HG02885 (cell line): ENCODE data around the gene LSM4.
A peak's percentile ranks its signal among the peaks of the same experiment; 100 is the strongest.

Source experiments
- ATAC-seq: cut with Tn5 transposase; IDR thresholded peaks from one replicate; pipeline ENCODE4 v1.9.1; 2021; ENCODE audit warnings: mild to moderate bottlenecking; ENCODE audit not compliant: unreplicated experiment, poor library complexity

LSM4 gene

DNA sequence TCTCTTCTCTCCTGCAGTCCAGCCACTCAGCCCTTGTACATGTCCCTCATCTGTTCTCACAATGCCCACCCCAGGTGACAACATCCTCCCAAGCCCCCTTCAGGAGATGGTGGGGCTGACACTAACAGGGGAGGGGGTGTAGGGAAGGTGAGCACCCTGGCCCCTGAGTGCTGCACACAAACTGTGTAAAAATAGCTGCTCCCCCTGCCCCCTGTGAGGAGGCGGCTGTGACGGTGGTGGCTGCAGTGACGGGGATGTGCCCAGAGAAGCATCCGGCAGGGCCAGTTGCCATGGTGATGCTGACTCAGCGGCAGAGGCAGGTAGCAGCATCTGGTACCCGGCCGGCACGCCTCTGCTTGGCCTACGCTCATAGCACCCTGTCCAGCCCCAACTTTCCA lies 28.4 kb downstream of the LSM4 start:
- ATAC-seq, result no peak

DNA sequence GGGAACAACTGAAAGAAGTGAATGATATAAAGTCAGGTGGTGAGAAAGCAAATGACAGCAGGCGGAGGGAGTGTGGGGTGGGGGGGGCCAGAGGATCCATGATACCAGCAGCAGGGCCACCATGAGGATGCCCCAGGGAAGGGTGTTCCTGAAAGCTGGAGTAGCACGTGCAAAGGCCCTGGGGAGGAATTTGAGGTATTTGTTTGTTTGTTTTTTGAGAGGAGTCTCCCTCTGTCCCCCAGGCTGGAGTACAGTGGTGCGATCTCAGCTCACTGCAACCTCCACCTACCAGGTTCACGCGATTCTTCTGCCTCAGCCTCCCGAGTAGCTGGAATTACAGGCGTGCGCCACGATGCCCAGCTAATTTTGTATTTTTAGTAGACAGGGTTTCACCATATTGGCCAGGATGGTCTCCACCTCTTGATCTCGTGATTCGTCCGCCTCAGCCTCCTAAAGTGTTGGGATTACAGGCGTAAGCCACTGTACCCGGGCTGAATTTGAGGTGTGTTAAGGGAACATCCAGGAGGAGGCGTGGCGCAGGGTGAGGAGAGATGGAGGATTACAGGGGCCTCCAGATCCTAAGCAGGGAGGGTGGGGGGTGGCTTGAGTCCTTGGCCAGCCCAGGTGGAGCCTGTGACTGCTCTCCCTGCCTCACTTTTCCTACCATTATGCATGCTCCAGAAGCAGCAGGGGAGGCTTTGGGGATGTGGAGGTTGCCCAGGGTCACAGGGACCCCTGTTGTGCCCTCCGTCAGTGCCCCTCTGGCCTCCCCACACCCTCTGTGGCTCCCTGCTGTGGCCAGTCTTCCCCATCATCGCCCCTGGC lies 29.0 kb downstream of the LSM4 start:
- no peak for ATAC-seq

DNA sequence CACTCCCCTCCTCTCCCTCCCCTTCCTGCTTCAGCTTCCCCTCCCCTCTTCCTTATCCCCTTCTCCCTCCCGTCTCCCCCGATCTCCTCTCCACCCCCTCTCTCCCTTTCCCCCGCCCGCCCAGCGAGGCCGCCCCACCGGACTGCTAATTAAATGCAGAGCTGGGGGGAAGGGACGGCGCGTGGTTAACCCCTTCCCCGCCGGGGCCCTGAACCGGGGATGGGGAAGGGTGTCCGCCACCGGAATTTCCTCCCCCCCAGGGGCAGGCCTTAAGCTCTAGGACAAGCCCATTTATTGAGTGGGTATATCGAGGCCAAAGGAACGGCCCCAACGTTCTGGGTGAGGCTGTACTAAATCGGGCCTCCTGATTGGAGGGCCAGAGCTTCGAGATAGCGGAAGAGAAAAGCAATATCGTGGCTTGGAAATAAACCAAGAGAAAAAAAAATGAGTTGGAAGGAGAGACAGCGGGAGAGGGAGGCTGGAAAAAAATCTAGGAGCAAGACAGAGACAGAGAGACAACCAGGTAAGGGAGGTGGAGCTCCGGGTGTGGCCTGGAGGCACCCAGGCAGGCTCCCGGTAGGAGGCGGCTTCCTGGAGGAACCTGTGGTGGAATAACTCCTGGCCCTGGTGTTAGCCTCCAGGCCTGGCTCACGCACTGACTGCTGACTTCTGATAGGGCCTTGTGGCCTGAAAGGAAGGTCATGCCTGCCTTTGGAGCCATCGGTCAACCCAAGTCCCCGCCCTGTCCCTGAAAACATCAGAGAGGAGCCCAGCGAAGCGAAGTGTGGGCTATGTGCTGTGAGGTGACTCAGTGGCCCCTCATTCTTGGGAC lies 29.9 kb downstream of the LSM4 start:
- no peak for ATAC-seq

DNA sequence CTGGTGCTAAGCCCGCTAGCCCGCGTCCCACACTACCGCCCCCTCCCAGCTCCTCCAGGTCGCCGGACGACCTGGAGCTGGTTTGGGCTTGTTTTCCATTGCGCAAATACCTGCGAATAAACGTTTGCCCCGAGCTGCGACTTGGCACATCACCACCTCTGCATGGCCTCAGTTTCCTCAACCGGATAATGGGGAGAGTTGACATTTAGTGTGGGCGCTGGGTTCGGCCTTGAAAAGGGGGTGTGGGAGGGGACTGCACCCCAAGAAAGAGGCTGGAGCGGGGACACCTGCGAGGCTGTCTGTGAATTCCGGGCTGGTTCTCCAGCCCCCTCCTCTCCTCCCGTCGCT lies 30.4 kb downstream of the LSM4 start:
- no peak for ATAC-seq

DNA sequence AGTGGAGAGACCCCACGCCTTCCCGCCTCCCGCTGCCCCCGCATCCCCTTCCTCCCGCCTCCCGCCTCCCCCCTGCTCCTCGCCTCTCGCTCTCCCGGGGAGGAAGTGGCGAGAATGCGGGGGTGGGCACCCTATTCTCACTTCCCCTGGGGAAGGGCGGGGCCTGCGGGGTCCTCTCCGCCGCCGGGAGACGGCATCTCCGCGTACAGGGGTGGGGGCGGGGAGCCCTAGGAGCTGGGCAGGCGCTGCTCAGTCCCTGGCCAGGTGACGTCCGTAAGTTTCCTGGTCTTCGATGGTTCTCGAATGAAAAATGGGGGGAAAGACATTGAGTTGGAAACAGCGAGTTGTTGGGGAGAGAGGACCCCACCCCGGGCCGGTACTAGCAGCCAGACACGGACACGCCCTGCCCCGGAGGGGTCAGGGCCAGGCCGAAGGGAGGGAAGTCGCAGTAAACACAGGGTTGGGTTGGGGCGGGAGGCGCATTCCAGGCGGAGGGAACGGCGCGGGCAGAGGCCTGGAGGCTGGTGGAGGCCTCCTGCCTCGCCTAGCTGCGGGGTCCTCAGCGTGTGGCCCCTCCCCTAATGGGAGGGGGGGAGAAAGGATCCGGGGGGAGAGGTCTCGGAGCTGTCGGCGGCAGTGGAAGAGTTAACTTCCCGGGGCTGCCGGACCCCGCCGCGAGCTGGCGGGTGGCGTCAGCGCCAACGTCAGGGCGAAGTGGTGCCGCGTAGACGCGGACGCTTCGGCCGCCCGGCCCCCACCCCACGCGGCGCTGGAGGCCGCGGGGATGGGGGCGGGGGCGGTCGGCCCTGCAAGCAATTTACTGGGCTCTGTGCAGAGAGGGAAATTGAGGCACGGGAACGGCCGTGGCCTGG lies 31.1 kb downstream of the LSM4 start:
- ATAC-seq, result peak; percentile 64

DNA sequence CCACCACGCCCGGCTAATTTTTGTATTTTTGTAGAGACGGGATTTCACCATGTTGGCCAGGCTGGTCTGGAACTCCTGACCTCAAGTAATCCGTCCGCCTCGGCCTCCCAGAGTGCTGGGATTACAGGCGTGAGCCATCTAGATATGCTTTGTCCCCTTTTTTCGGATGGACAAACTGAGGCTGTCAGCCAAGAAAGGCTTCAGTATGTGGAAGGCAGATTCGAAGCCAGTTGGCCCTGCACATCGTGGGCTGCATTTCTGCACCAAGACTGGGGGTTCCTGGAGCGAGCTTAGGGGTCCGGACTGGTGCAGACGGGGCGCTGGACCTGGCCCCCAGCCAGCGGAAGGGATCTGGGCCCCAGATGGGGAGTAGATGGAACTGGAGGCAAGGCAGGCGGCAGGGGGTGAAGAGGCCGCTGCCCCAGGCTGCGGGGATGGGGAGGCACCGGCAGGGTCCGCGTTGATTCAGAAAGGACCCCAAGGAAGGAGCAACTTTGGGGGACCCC lies 31.8 kb downstream of the LSM4 start:
- peak; percentile 12 for ATAC-seq

DNA sequence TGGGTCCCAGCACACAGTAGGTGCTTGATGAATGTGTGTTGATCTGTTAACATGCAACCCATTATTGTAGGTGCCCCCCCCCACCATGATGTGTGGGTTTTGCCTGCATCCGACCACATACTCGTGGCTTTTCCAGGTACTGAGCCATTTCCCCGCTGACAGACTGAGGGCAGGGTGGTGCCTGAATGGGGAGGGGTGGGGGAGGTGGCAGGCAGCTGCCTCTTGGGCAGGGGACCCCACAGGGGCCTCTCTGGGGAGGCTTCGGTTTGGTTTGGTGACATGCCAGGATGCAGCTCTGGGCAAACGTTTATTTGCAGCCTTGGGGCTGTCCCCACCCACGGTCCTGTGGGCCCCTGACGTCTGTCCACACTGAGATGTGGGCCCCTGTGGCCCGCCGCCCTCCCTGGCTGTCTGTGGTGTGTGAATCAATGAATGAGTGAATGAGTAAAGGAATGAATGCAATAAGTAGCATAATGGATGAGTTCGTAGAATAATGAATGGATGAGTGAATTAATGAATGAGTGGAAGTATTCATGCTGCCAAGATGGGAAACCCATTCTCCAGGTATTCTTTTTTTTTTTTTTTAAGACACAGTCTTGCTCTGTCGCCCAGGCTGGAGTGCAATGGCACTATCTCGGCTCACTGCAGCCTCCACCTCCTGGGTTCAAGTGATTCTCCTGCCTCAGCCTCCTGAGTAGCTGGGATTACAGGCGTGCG lies 32.4 kb downstream of the LSM4 start:
- peak; percentile 45 for ATAC-seq

DNA sequence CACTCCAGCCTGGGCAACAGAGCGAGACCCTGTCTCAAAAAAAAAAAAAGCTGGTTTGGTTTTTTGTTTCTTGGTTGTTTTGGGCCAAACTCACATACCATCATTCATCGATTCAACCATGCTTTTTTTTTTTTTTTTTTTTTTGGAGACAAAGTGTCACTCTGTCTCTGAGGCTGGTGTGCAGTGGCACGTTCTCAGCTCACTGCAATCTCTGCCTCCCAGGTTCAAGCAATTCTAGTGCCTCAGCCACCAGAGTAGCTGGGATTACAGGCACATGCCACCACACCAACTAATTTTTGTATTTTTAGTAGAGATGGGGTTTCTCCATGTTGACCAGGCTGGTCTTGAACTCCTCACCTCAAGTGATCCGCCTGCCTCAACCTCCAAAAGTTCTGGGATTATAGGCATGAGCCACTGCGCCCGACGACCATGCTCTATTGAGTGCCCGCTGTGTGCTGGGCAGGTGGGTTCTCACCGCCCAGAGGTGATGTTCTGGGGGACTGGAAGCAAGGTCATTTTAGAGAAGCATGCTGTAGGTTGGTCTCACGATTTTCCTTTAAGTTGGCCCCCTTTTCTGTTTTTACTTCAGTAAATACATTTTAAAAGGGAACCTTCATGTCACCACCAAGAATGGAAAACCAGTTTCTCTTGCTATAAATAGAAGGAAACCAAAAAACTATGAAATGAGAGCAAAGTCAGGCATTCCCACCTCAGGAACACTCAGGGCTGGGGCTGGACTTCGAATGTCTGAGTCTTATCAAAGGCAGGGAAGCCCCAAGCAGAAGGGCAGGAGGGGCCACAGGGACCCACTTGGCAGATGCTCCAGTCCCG lies 33.2 kb downstream of the LSM4 start:
- ATAC-seq, result no peak

DNA sequence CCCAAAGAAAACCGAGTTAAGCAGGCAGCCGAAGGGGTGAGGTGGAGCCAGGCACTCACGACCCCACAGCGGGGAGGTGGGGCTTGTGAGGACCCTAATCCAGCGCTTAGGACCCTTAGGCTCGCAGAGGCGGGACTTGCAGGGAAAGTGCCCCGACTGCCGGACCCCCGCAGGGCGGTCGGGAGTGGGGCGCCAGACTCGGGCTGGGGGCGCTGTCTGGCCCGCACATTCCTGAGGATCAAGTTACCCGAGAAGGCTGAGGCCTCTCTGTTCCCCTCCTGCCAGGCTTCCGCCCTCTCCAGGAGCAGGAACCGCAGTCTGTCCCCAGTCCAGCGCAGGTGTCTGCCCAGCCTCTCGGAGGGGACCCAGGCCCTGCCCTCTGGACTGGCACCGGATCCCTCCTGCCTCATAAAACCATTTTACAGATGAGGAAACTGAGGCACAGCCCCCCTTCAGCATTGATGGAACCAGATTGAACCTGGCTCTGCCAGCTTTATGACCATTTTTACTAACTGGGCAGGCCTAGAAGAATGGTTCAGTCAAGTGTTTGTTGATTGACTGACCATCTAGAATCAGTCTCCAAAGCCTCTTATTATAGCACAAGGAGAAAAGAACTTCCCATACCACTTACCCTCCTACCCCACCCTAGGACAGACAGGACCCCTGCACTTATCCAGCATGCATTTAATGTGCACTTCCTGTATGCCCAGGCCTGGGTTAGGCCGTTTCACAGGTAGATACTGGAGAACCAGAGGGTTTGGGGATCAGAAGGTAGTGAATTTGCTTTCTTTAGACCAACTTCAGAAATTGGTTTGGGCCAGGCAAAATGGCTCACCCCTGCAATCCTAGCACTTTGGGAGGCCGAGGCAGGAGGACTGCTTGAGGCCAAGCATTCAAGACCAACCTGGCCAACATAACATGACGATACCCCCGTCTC lies 34.8 kb downstream of the LSM4 start:
- no peak for ATAC-seq

DNA sequence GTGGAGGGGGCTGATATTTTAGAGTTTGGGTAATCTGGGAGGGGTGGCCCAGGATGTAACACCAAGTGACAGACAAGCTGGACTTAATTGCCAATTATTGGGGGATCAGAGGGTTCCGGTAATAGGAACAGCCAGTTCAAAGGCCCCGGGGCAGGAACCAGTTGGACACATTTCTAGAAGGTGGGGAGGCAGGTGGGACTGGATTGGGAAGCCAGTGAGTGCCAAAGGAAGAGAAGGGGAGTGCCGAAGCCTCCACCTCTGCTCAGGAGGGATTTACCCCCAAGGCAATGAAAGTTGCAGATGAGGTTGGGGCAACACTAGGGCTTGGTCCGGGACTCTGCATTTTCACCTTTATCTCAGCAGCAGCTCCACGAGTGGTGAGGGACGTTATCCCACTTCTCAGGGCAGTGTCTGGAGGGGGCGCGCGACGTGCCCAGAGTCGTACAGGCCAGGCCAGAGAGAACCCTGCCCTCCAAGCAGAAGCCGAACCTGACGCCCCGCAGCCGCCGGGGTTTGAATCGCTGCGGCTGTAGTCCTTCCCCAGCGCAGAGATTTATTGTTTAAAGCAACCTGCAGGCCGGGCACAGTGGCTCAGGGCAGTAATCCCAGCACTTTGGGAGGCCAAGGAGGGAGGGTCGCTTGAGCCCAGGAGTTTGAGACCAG lies 35.8 kb downstream of the LSM4 start:
- no peak for ATAC-seq

DNA sequence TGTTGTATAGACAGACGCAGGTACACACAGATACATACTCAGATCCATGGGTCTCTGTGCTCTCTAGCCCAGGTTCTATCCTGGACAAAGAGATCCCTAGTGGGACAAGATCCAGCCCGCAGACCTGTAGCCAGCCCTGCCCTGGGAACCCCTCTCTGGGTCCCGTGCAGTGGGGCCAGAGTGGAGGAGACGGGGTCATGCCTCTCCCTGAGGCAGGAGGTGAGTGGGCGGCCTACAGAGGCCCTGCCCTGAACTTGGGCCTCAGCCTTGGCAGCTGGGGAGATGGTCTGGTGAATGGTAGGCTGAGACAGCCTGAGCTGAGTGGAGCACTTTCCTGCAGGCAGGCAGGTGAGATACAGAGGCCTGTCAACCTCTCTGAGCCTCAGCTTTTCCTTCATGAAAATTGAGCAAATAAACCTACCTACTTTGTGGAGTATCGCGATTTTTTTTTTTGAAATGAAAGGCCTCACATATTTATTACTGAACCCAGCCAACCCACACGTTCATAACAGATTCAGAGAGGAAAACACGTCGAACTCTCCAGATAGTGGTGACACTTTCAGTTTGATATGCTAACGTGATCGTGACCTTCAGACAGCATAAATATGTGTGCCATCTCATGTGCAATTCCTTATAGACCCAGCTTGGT lies 38.0 kb downstream of the LSM4 start:
- ATAC-seq, result no peak

DNA sequence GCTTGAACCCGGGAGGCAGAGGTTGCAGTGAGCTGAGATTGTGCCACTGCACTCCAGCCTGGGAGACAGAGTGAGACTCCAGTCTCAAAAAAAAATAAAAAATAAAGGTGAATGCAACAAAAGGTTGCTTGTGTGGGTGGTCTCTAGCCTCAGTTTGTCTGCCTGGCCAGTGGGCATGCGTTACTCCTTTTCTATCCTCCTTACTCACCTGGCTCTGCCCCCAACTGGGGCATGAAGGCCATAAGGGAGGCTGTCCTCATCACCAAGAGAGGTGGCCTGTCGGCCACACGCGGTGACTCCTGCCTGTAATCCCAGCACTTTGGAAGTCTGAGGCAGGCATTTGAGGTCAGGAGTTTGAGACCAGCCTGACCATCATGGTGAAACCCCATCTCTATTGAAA lies 39.5 kb downstream of the LSM4 start:
- ATAC-seq, result no peak

DNA sequence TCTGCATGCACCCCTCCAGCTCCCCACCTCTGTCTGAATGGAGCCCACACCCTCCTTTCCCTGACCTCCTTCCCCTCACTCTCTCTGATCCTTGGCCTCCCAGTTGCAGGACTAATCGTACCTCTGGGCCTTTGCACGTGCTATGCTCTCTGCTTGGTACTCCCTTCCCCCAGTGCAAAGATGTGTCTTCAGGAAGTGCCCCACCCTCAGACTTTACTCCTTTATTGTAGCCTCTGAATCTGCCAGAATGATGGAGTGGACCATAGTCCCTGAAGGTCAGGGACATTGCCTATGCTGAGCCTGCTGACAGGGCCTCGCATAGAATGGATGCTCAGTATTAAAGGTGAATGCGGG lies 40.1 kb downstream of the LSM4 start:
- ATAC-seq, result no peak

DNA sequence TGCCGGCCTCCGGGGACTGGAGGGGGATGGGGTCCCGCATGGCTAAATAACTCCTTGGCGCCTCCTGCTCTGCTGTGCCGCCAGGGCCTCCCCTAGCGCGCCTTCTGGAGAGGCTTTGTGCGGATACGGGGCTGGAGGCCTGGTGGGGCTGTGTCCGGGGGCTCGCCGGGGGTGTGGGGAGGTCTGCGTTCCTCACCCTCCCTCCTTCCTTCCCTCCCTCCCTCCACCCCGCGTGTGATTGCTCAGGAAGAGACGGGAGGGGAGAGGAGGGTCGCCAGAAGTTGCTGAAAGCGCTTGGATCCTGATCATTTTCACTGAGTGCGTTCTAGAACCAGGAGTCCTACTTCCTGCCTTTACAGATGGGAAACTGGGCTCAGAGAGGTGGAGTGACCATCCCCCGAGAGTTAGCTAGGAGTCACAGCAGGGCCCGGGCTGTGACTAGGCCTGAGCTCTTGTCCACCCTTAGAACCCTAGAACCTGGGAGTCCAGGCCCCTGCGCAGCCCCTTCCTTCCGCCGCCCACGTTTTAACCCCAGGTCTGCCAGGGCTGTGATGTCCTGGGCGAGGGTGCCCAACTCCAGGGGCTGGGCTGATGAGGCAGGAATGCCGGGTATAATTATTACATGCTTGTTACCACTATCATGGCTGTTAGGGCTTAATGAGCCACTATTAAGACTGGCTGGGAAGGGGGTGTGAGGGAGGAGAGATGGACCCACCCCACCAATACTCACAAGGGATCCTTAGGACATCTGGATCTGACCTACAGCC lies 40.7 kb downstream of the LSM4 start:
- no peak for ATAC-seq

DNA sequence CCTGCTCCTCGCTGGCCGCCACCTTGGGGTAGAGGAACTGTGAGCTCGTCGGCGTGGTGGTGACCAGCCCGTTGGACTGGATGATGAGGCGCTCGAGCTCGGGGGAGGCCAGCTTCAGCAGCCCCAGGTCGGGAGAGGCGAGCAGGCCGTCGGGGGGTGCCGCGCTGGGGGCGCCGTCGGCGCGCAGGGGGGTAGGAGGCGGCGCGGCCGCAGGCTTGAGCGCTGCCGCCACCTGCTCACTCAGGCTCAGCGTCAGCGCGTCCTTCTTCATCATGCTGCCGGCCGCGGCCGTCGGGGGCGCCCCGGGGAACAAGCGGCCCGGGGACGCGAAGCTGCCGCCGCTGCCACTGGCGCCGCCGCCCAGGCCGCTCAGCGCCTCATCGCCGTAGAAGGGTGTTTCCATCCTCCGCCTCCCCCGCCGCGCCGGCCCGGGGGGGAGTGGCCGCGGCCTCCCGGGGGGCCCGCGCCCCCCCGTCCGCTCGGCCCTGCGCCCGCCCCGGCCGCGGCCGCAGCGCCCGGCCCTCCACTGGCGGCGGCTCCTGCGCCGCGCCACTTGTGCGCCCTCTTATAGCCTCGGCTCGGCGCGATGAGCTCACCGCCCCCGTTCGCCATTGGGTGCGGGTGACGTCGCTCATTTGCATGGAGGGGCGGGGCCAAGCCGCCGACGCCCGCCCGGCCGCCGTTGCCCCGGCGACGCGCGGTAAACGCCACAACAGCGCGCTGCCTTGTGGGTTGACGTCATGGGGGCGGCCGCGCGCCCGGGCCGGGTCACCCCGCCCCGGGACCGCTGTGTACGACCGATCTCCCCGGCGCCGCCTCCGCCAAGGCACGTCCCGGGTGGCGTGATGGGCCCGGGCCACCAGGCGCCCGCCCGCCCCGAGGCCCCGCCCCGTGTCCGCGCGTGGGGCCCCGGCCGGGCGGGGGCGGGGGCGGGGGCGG lies 41.5 kb downstream of the LSM4 start, which contains the start of gene JUND:
TSS of gene JUND (minus strand) at position 541 of the 939 bp plus-strand sequence. CDS start at position 403, 138 bp downstream.
- ATAC-seq, result peak; percentile 69
